Right atrium auricular region (tissue), 2 donors: Measurements from ENCODE around the gene BANK1. TPM values are rescaled to one million over a fixed set of nuclear protein-coding genes. Genes with fewer than 3 reads are reported as not detected.
"Not testable (repeated sequence)": the region's sequence is repeated elsewhere in the genome, so short reads cannot be mapped to it uniquely, and the experiment has no call there.

ENCODE experiments used
- DNase-seq: peaks from one replicate; pipeline ENCODE4 v3.0.0-alpha.2; 2019; ENCODE audit warnings: low spot score
- H3K27ac ChIP-seq, 2 donors: fragments of 200-600 bp; sonication (generic); 1 replicate in 1 of 2; 2 replicates in 1 of 2; pipeline ENCODE4 v1.5.1; 2016 to 2019
- H3K27me3 ChIP-seq, 2 donors: fragments of 200-600 bp; sonication (generic); one replicate each; pipeline versions ENCODE4 v1.5.1 to v1.6.0; 2017 to 2019
- H3K36me3 ChIP-seq: fragments of 200-600 bp; sonication (generic); one replicate; pipeline ENCODE4 v1.5.1; 2016
- H3K4me1 ChIP-seq, 2 donors: fragments of 200-600 bp; sonication (generic); one replicate each; pipeline versions ENCODE4 v1.5.1 to v1.6.0; 2017 to 2019
- H3K4me3 ChIP-seq, 2 donors: fragments of 200-600 bp; sonication (generic); 1 replicate in 1 of 2; 2 replicates in 1 of 2; pipeline ENCODE4 v1.5.1; 2017 to 2019; ENCODE audit warnings: mild to moderate bottlenecking in 1 of 2, moderate library complexity in 1 of 2
- H3K9me3 ChIP-seq, 2 donors: fragments of 200-600 bp; sonication (generic); one replicate each; pipeline ENCODE4 v1.5.1; 2019
- total RNA-seq, 2 donors: library from RNA; depleted of rRNA; stranded (reverse); fragments of >200 nt; gene quantifications; one replicate each; pipeline ENCODE4 v1.1.0, GENCODE V29; 2016
- TF ChIP-seq, protein P1 (sequence below), 2 donors: fragments of 200-600 bp; sonication (generic); IDR thresholded peaks; one replicate each; pipeline ENCODE4 v1.5.1; 2019; ENCODE audit warnings: antibody characterized with exemption in 2 of 2

Gene BANK1
- total RNA-seq, 2 donors from 2014 or later = 1.4 TPM; not detected in 1

DNA sequence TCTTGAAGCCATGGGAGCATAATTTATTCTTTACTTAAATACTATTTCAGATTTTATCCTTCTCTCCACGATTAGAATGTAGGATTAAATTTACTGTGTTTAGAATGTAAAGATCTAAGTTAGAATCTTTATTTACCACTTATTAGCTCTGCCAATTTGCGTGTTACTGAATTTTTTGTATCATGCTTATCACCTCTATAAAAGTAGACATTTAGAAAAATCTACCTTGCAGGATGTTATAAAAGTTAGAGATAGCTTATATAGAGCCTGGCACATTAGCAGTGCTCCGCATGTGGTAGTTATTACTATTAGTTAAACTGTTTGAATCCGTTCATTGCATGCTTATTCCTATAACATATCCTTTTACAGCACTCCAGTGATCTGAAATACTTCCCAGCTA lies 97.9 kb downstream of the BANK1 start:
- H3K27me3 ChIP-seq = no peaks in the 10 kb centered on the region
- no peak overlapping the region for H3K4me3 ChIP-seq
- TF ChIP-seq, protein P1, sequence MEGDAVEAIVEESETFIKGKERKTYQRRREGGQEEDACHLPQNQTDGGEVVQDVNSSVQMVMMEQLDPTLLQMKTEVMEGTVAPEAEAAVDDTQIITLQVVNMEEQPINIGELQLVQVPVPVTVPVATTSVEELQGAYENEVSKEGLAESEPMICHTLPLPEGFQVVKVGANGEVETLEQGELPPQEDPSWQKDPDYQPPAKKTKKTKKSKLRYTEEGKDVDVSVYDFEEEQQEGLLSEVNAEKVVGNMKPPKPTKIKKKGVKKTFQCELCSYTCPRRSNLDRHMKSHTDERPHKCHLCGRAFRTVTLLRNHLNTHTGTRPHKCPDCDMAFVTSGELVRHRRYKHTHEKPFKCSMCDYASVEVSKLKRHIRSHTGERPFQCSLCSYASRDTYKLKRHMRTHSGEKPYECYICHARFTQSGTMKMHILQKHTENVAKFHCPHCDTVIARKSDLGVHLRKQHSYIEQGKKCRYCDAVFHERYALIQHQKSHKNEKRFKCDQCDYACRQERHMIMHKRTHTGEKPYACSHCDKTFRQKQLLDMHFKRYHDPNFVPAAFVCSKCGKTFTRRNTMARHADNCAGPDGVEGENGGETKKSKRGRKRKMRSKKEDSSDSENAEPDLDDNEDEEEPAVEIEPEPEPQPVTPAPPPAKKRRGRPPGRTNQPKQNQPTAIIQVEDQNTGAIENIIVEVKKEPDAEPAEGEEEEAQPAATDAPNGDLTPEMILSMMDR (IDR thresholded peaks at IDR 0.05) = no peak
- no peak for DNase-seq
- no peaks in the 10 kb centered on the region for H3K36me3 ChIP-seq
- H3K9me3 ChIP-seq = peaks cover 0 to 5% of the 10 kb centered on the region in 2 donors
- no peak overlapping the region for H3K27ac ChIP-seq
- H3K4me1 ChIP-seq = no peaks in the 10 kb centered on the region

DNA sequence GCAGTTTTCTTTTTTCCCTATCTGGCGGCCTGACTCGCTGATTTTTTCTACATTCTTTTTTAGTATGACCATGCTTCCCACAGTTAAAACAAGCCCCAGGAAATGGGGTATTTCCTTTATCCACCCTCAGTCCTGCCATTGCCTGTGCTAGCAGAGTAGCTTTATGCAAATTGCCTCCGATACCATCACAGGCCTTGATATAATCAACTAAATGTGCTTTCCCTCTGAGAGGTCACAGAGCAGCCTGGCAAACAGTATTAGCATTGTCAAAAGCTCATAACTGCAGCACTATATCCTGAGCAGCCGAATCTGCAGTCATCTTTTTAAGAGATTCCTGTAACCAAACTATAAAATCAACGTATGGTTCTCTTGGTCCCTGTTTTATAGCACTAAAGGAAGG lies 115.0 kb downstream of the BANK1 start:
- H3K27ac ChIP-seq, H3K4me1 ChIP-seq, H3K36me3 ChIP-seq, H3K4me3 ChIP-seq, H3K9me3 ChIP-seq, DNase-seq, H3K27me3 ChIP-seq: not testable (repeated sequence)

DNA sequence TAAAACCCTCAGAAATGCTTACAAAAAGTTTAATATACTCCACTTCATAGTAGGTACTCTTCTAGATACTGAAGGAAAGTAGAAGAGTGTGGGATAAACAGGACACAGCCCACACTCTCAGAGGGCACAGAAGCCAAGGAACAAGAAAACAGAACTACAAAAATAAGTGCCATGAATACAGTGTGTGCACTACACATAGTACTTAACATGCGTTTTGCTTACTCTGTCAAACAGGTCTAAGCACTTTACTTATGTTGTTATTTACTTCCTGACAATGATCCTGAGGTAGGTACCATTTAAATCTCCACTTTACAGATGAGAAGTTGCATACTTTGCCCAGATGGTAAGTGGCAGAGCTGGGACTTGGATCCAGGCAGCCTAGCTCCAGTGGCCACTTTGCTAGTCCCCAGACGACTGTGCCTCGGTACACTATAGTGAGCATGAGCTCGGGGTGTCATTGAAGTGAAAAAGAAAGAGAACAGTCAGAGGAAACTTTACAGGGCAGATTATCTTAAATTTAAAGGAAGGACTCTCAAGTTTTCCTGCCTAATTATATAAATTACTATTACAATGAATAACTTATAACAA lies 120.3 kb downstream of the BANK1 start:
- H3K4me3 ChIP-seq = no peak overlapping the region
- H3K27ac ChIP-seq = no peak overlapping the region
- H3K4me1 ChIP-seq = no peaks in the 10 kb centered on the region
- TF ChIP-seq, protein P1 (IDR thresholded peaks at IDR 0.05) = no peak
- no peaks in the 10 kb centered on the region for H3K27me3 ChIP-seq
- peaks cover 0 to 11% of the 10 kb centered on the region in 2 donors for H3K9me3 ChIP-seq
- no peak for DNase-seq
- H3K36me3 ChIP-seq = no peaks in the 10 kb centered on the region

DNA sequence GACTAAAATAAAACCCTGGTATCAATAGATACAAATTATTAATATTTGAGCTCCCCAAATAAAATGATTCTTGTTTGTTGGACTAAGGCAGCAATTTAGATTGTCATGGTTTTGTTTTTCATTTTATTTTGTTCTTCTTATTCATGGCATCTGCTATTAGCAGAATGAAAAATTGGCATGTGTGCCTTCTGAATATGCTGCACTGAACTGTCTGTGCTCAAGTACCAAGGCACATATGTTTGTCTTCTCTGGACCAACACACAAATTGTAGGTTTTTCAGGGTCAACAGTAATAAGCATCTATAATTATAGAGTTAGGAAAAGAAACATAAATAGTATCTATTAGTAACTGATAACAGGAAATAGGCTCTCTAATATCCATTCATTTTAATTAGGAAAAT lies 121.1 kb downstream of the BANK1 start:
- Histone ChIP-seq H3K27me3 (no peaks in the 10 kb centered on the region), H3K36me3 (no peaks in the 10 kb centered on the region), H3K4me1 (no peaks in the 10 kb centered on the region), H3K27ac (no peak overlapping the region), H3K9me3 (peaks cover 0 to 11% of the 10 kb centered on the region in 2 donors), H3K4me3 (no peak overlapping the region)
- TF ChIP-seq, protein P1 (IDR thresholded peaks at IDR 0.05) = no peak
- DNase-seq = no peak

DNA sequence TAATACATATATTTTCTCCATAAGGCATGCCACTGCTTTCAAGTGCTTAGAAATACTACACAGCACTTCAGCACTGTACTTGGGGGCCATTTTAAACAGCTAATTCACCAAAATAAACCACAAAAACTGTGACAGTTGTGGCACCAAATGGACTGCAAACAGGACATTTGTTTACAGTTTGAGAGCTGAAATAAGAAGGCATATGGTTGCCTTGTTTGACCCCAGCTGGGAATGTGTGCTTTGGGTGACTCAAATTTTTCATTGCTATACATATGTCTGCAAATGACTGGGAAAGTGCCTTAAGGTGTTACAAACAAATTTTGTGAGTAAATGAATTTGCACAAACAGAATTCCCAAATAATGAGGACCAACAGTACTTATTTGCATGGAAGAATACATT lies 124.2 kb downstream of the BANK1 start:
- Histone ChIP-seq H3K4me1 (no peaks in the 10 kb centered on the region), H3K9me3 (peaks cover 0 to 11% of the 10 kb centered on the region in 2 donors), H3K4me3 (no peak overlapping the region), H3K36me3 (no peaks in the 10 kb centered on the region), H3K27me3 (no peaks in the 10 kb centered on the region), H3K27ac (no peak overlapping the region)
- DNase-seq = no peak
- TF ChIP-seq, protein P1 (IDR thresholded peaks at IDR 0.05) = no peak

DNA sequence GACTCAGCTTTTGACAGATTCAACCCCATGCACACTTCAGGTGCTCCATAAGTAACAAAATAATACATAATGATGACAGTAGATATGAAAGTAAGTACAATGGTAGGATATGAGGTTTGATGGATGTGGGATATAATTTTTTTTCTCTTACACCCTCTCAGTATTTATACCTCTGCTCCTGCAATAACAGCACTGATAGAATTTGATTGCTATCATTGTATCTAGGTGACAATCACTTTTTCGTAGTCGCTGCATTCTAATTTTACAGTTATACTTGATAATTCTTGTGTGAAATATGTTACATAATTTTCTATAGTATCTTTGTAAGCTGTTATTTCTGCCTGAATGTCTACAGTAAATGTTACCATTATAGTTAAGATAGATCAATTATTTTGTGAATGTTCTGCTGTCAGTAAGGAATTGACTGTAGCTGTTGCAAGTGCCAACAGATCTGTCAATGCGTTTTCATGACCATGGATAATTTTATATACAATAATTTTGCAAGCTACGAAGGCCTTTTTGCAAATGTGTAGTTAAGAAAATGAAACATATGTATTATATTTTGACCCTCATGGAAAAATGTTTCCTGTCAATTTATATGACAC lies 128.9 kb downstream of the BANK1 start:
- H3K36me3 ChIP-seq = no peaks in the 10 kb centered on the region
- DNase-seq = no peak
- TF ChIP-seq, protein P1 (IDR thresholded peaks at IDR 0.05) = no peak

More for the DNA sequence above, 128.9 kb downstream of the BANK1 start:
- Histone ChIP-seq H3K27me3 (no peaks in the 10 kb centered on the region), H3K4me3 (no peak overlapping the region), H3K4me1 (no peaks in the 10 kb centered on the region), H3K9me3 (peaks cover 0 to 5% of the 10 kb centered on the region in 2 donors), H3K27ac (no peak overlapping the region)
